HCT116 (cell line): ENCODE data around the gene ORC4. TPM values are rescaled to one million over a fixed set of nuclear protein-coding genes. Genes with fewer than 3 reads are reported as not detected.

Experiments used
- ATAC-seq: fragments of 200-7000 bp; cut with Tn5 transposase; 2 replicates; pipeline ENCODE4 v1.9.1; 2020; ENCODE audit warnings: mild to moderate bottlenecking, moderate library complexity
- BruUV-seq: library from RNA; stranded (reverse); fragments of 400-500 nt; replicated peaks from 2 replicates; lab custom pipeline; 2021; lab: Mats Ljungman, UMichigan
- CTCF ChIA-PET: fragments of 300-600 bp; sonication (Branson Sonifier 250); formaldehyde crosslinking; loops from one replicate; lab custom pipeline; 2021; ENCODE audit warnings: antibody characterized with exemption; lab: Charles Lee
- POLR2A ChIA-PET: fragments of 300-600, 350-600 bp; sonication (Branson Sonifier 250); formaldehyde crosslinking; loops from one replicate; lab custom pipeline; 2021; ENCODE audit warnings: antibody characterized with exemption; lab: Charles Lee
- RAD21 ChIA-PET, 2 experiments: fragments of 300-600 bp; sonication (Branson Sonifier 250); formaldehyde crosslinking; loops; one replicate each; lab custom pipeline; 2023; ENCODE audit warnings: low total read pairs in 2 of 2; ENCODE audit not compliant: uncharacterized antibody in 2 of 2, unreplicated experiment in 2 of 2, low non-redundant PET in 1 of 2; lab: Charles Lee
- DNase-seq: peaks from one replicate; pipeline ENCODE4 v3.0.0-alpha.2; 2010; ENCODE audit warnings: low read depth, low spot score
- H2AFZ ChIP-seq: fragments of 200-600 bp; shearing (Covaris generic), sonication (generic); 2 replicates; pipeline ENCODE4 v1.6.1; 2017; ENCODE audit warnings: low read depth, mixed run types, mixed read lengths, antibody characterized with exemption, low read length; ENCODE audit not compliant: poor library complexity, severe bottlenecking
- H3K27ac ChIP-seq: 2 replicates; pipeline ENCODE4 v1.5.1; 2012; ENCODE audit warnings: low read depth, low read length
- H3K27me3 ChIP-seq: fragments of 200-600 bp; sonication (generic); 2 replicates; pipeline ENCODE4 v1.6.1; 2016; ENCODE audit warnings: mixed run types, low read length, mixed read lengths; ENCODE audit not compliant: insufficient read depth
- H3K36me3 ChIP-seq, 2 experiments: fragments of 200-500 bp in 1 of 2; fragments of 200-600 bp in 1 of 2; sonication (Bioruptor generic) in 1 of 2; sonication (generic) in 1 of 2; 2 replicates each; pipeline versions ENCODE4 v1.5.1 to v1.6.1; 2014 to 2016; ENCODE audit warnings: low read length in 2 of 2, inconsistent platforms in 1 of 2, mixed read lengths in 1 of 2, mixed run types in 1 of 2; ENCODE audit not compliant: insufficient read depth in 2 of 2, control insufficient read depth in 1 of 2
- H3K4me1 ChIP-seq, 2 experiments: fragments of 200-600 bp in 1 of 2; sonication (generic) in 1 of 2; 2 replicates each; pipeline versions ENCODE4 v1.5.1 to v1.6.1; 2012 to 2017; ENCODE audit warnings: low read length in 2 of 2, inconsistent platforms in 1 of 2, mild to moderate bottlenecking in 1 of 2, mixed read lengths in 1 of 2, mixed run types in 1 of 2, moderate library complexity in 1 of 2; ENCODE audit not compliant: insufficient read depth in 2 of 2, control insufficient read depth in 1 of 2
- H3K4me2 ChIP-seq: fragments of 200-600 bp; sonication (generic); 2 replicates; pipeline ENCODE4 v1.6.1; 2017; ENCODE audit warnings: mixed run types, low read length, mixed read lengths
- H3K4me3 ChIP-seq, 2 experiments: fragments of 200-600 bp in 1 of 2; sonication (generic) in 1 of 2; replicated peaks in 1 of 2; 2 replicates each; pipeline ENCODE4 v1.5.1; 2011 to 2016; ENCODE audit warnings: low read length in 2 of 2, control low read depth in 1 of 2, low read depth in 1 of 2, mild to moderate bottlenecking in 1 of 2, mixed read lengths in 1 of 2, mixed run types in 1 of 2
- H3K79me2 ChIP-seq: fragments of 200-600 bp; sonication (generic); 2 replicates; pipeline ENCODE4 v1.6.1; 2017; ENCODE audit warnings: mild to moderate bottlenecking, mixed run types, low read length, moderate library complexity, mixed read lengths; ENCODE audit not compliant: insufficient read depth
- H3K9ac ChIP-seq: fragments of 200-600 bp; sonication (generic); 2 replicates; pipeline ENCODE4 v1.6.1; 2016; ENCODE audit warnings: low read length, mixed read lengths
- H3K9me2 ChIP-seq: fragments of 200-600 bp; sonication (generic), shearing (Covaris generic); 2 replicates; pipeline ENCODE4 v1.6.1; 2017; ENCODE audit warnings: mixed run types, mild to moderate bottlenecking, moderate library complexity; ENCODE audit not compliant: insufficient read depth
- H3K9me3 ChIP-seq, 2 experiments: fragments of 200-500 bp in 1 of 2; fragments of 200-600 bp in 1 of 2; sonication (Bioruptor generic) in 1 of 2; sonication (generic) in 1 of 2; 2 replicates each; pipeline ENCODE4 v1.6.1; 2014 to 2017; ENCODE audit warnings: low read length in 2 of 2, mixed read lengths in 2 of 2, inconsistent platforms in 1 of 2, low read depth in 1 of 2, mild to moderate bottlenecking in 1 of 2, mixed run types in 1 of 2, moderate library complexity in 1 of 2; ENCODE audit not compliant: control insufficient read depth in 1 of 2, insufficient read depth in 1 of 2
- H4K20me1 ChIP-seq: fragments of 200-600 bp; sonication (generic), shearing (Covaris generic); 2 replicates; pipeline ENCODE4 v1.6.1; 2017; ENCODE audit warnings: mixed run types, mild to moderate bottlenecking, moderate library complexity; ENCODE audit not compliant: insufficient read depth
- CBX3 ChIP-seq: IDR thresholded peaks from 2 replicates; pipeline ENCODE4 v1.6.1; 2012; ENCODE audit warnings: low read depth
- CEBPB ChIP-seq: IDR thresholded peaks from 2 replicates; pipeline ENCODE4 v1.6.1; 2012; ENCODE audit warnings: low read depth
- ELF1 ChIP-seq: IDR thresholded peaks from 2 replicates; pipeline ENCODE4 v1.6.1; 2012; ENCODE audit warnings: low read depth, borderline replicate concordance
- FOSL1 ChIP-seq: IDR thresholded peaks from 2 replicates; pipeline ENCODE4 v1.6.1; 2012; ENCODE audit warnings: low read depth
- JUND ChIP-seq: IDR thresholded peaks from 2 replicates; pipeline ENCODE4 v1.6.1; 2012
- POLR2A ChIP-seq: IDR thresholded peaks from 2 replicates; pipeline ENCODE4 v1.7.0; 2011; ENCODE audit warnings: borderline replicate concordance; ENCODE audit not compliant: insufficient read depth, insufficient read length; ENCODE audit errors: extremely low read depth
- POLR2AphosphoS5 ChIP-seq: IDR thresholded peaks from 2 replicates; pipeline ENCODE4 v1.6.1; 2011; ENCODE audit warnings: mild to moderate bottlenecking, low read depth, low read length, moderate library complexity
- RAD21 ChIP-seq: IDR thresholded peaks from 2 replicates; pipeline ENCODE4 v1.6.1; 2012; ENCODE audit warnings: low read depth, mild to moderate bottlenecking
- SIN3A ChIP-seq: IDR thresholded peaks from 2 replicates; pipeline ENCODE4 v1.6.1; 2012; ENCODE audit warnings: low read depth
- SP1 ChIP-seq: IDR thresholded peaks from 2 replicates; pipeline ENCODE4 v1.6.1; 2012; ENCODE audit warnings: low read depth
- YY1 ChIP-seq: IDR thresholded peaks from 2 replicates; pipeline ENCODE4 v1.6.1; 2011; ENCODE audit warnings: low read length, low read depth, moderate library complexity, mild to moderate bottlenecking; ENCODE audit not compliant: insufficient replicate concordance; ENCODE audit errors: extremely low read depth
- ZNF274 ChIP-seq: fragments of 200-500 bp; sonication (Bioruptor generic); IDR thresholded peaks from 2 replicates; pipeline ENCODE4 v1.6.1; 2014; ENCODE audit warnings: mild to moderate bottlenecking, low read depth, low read length, inconsistent platforms
- intact Hi-C: fragments of 100-400 bp; cut with micrococcal nuclease; formaldehyde crosslinking; loops from 2 replicates; pipeline ENCODE4 v1.10.0; 2022
- total RNA-seq: library from RNA; stranded (reverse); gene quantifications from one replicate; pipeline ENCODE4 v1.2.1, GENCODE V29; 2021; ENCODE audit not compliant: unreplicated experiment
- TF ChIP-seq, protein P1 (sequence below): IDR thresholded peaks from 2 replicates; pipeline ENCODE4 v1.6.1; 2012
- TF ChIP-seq, protein P2 (sequence below), 3 experiments: fragments of 200-600 bp in 1 of 3; sonication (generic) in 1 of 3; IDR thresholded peaks in 2 of 3; conservative IDR thresholded peaks in 1 of 3; 2 replicates each; pipeline ENCODE4 v1.5.1; 2012 to 2017; ENCODE audit warnings: low read depth in 2 of 3, low read length in 2 of 3, antibody characterized with exemption in 1 of 3, borderline replicate concordance in 1 of 3, control low read depth in 1 of 3, mild to moderate bottlenecking in 1 of 3, mixed read lengths in 1 of 3, mixed run types in 1 of 3, moderate library complexity in 1 of 3; ENCODE audit not compliant: insufficient read depth in 1 of 3
- TF ChIP-seq, protein P3 (sequence below): IDR thresholded peaks from 2 replicates; pipeline ENCODE4 v1.6.1; 2012; ENCODE audit warnings: low read depth
- TF ChIP-seq, protein P4 (sequence below): IDR thresholded peaks from 2 replicates; pipeline ENCODE4 v1.6.1; 2012
- TF ChIP-seq, protein P5 (sequence below): IDR thresholded peaks from 2 replicates; pipeline ENCODE4 v1.6.1; 2011; ENCODE audit warnings: mild to moderate bottlenecking, low read length, moderate library complexity; ENCODE audit not compliant: insufficient replicate concordance; ENCODE audit errors: extremely low read depth

Gene ORC4
- total RNA-seq, 1 experiment from 2014 or later = 51.0 TPM

DNA sequence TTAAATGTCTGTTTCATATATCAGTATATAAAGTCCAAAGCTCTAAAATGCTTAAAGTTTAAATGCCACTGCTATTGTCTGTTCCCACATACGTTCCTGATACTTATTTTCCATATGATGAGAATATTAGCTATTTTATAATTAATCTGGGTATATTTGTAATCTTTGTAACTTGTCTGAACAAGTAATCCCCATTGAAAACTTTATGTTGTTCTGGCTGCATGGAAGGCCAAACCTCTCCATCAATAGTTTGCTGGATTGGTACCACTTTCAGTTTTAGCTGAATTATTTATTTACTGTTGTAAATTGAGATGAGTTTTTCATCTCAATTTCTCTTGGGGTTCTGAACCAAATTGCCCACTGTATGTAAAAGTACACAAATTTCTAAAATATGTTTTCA is 1.8 kb upstream of the ORC4 start:
- Histone ChIP-seq H3K4me3 (peak overlapping the region; percentile 71 to 79), H3K9ac (peak overlapping the region; percentile 76; the same call in 1 of the 2 replicates), H3K36me3 (no peaks in the 10 kb centered on the region), H2AFZ (no peak overlapping the region), H3K9me3 (no peaks in the 10 kb centered on the region), H3K27me3 (no peaks in the 10 kb centered on the region)
- intact Hi-C loops = no loop called here
- DNase-seq = no peak
- TF ChIP-seq CBX3 = no peak
- TF ChIP-seq ZNF274 = no peak
- no peak for TF ChIP-seq POLR2A
- no peak for TF ChIP-seq RAD21
- no peak for TF ChIP-seq POLR2AphosphoS5
- no peak for TF ChIP-seq SP1
- TF ChIP-seq, protein P1, sequence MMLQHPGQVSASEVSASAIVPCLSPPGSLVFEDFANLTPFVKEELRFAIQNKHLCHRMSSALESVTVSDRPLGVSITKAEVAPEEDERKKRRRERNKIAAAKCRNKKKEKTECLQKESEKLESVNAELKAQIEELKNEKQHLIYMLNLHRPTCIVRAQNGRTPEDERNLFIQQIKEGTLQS = no peak
- TF ChIP-seq ELF1 = no peak
- TF ChIP-seq, protein P2, sequence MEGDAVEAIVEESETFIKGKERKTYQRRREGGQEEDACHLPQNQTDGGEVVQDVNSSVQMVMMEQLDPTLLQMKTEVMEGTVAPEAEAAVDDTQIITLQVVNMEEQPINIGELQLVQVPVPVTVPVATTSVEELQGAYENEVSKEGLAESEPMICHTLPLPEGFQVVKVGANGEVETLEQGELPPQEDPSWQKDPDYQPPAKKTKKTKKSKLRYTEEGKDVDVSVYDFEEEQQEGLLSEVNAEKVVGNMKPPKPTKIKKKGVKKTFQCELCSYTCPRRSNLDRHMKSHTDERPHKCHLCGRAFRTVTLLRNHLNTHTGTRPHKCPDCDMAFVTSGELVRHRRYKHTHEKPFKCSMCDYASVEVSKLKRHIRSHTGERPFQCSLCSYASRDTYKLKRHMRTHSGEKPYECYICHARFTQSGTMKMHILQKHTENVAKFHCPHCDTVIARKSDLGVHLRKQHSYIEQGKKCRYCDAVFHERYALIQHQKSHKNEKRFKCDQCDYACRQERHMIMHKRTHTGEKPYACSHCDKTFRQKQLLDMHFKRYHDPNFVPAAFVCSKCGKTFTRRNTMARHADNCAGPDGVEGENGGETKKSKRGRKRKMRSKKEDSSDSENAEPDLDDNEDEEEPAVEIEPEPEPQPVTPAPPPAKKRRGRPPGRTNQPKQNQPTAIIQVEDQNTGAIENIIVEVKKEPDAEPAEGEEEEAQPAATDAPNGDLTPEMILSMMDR (IDR thresholded peaks at IDR 0.05 in 2 of 3, conservative IDR thresholded peaks at IDR 0.05 in 1 of 3; ENCODE audit: borderline replicate concordance in 1 of 3, insufficient read depth in 1 of 3, low read depth in 2 of 3, low read length in 2 of 3) = no peak
- no peak for TF ChIP-seq SIN3A
- TF ChIP-seq, protein P3, sequence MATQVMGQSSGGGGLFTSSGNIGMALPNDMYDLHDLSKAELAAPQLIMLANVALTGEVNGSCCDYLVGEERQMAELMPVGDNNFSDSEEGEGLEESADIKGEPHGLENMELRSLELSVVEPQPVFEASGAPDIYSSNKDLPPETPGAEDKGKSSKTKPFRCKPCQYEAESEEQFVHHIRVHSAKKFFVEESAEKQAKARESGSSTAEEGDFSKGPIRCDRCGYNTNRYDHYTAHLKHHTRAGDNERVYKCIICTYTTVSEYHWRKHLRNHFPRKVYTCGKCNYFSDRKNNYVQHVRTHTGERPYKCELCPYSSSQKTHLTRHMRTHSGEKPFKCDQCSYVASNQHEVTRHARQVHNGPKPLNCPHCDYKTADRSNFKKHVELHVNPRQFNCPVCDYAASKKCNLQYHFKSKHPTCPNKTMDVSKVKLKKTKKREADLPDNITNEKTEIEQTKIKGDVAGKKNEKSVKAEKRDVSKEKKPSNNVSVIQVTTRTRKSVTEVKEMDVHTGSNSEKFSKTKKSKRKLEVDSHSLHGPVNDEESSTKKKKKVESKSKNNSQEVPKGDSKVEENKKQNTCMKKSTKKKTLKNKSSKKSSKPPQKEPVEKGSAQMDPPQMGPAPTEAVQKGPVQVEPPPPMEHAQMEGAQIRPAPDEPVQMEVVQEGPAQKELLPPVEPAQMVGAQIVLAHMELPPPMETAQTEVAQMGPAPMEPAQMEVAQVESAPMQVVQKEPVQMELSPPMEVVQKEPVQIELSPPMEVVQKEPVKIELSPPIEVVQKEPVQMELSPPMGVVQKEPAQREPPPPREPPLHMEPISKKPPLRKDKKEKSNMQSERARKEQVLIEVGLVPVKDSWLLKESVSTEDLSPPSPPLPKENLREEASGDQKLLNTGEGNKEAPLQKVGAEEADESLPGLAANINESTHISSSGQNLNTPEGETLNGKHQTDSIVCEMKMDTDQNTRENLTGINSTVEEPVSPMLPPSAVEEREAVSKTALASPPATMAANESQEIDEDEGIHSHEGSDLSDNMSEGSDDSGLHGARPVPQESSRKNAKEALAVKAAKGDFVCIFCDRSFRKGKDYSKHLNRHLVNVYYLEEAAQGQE = no peak
- TF ChIP-seq, protein P4, sequence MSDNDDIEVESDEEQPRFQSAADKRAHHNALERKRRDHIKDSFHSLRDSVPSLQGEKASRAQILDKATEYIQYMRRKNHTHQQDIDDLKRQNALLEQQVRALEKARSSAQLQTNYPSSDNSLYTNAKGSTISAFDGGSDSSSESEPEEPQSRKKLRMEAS = no peak
- TF ChIP-seq FOSL1 = no peak
- TF ChIP-seq JUND = no peak
- TF ChIP-seq, protein P5, sequence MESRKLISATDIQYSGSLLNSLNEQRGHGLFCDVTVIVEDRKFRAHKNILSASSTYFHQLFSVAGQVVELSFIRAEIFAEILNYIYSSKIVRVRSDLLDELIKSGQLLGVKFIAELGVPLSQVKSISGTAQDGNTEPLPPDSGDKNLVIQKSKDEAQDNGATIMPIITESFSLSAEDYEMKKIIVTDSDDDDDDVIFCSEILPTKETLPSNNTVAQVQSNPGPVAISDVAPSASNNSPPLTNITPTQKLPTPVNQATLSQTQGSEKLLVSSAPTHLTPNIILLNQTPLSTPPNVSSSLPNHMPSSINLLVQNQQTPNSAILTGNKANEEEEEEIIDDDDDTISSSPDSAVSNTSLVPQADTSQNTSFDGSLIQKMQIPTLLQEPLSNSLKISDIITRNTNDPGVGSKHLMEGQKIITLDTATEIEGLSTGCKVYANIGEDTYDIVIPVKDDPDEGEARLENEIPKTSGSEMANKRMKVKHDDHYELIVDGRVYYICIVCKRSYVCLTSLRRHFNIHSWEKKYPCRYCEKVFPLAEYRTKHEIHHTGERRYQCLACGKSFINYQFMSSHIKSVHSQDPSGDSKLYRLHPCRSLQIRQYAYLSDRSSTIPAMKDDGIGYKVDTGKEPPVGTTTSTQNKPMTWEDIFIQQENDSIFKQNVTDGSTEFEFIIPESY = no peak
- no peak for TF ChIP-seq CEBPB
- TF ChIP-seq YY1 = no peak
- TF ChIP-seq, all 23 proteins: peak for 0
- ChIA-PET POLR2A (no interaction called here), RAD21 (no interaction called here), CTCF (no interaction called here)
- Histone ChIP-seq H3K4me1 (peaks cover 6 to 16% of the 10 kb centered on the region in 2 experiments; a peak in 3 of 4 replicates), H3K27ac (no peak overlapping the region), H3K4me2 (peak overlapping the region; percentile 72), H3K79me2 (peaks cover 93% of the 10 kb centered on the region), H4K20me1 (no peaks in the 10 kb centered on the region), H3K9me2 (no peaks in the 10 kb centered on the region)
- BruUV-seq = TSS peak; percentile 38
- no peak for ATAC-seq
